ENCODE data around the gene DNAAF9. TPM values are rescaled to one million over a fixed set of nuclear protein-coding genes. Genes with fewer than 3 reads are reported as not detected.
A peak's percentile ranks its signal among the peaks of the same experiment; 100 is the strongest.

DNAAF9 gene
- 7.6 and 7.7 TPM in 2 replicates for total RNA-seq
- total RNA-seq (2013): 2.4 TPM
- polyA plus RNA-seq: 2.6 and 2.7 TPM in 2 replicates
- 2.6 and 3.4 TPM in 2 replicates for polyA minus RNA-seq

GRCh38 chr20:3407040-3407770 lies at the start of gene DNAAF9:
DNAAF9 (minus strand) TSS chr20:3407669; CDS start chr20:3407557, 112 bp downstream.
- no peaks in the 10 kb centered on the region for H4K20me1 ChIP-seq (ENCODE audit: control insufficient read depth, insufficient read depth, low read length, poor library complexity, severe bottlenecking)
- H3K79me2 ChIP-seq (ENCODE audit: control insufficient read depth, insufficient read depth, low read length): no peaks in the 10 kb centered on the region
- Mint-ChIP-seq H3K9me3 (ENCODE audit: insufficient read depth) (no peaks in the 10 kb centered on the region), H3K27ac (peak within 1 kb of the TSS; percentile 97), H3K27me3 (peaks cover 4% of the 10 kb centered on the region), H3K4me3 (peak within 1 kb of the TSS; percentile 99), H3K4me1 (peaks cover 28% of the 10 kb centered on the region)
- TF ChIP-seq CTCF (IDR thresholded peaks at IDR 0.05): peak; percentile 44
- TF ChIP-seq EZH2 (IDR thresholded peaks at IDR 0.05; ENCODE audit: borderline replicate concordance, insufficient read depth, low read depth, low read length, poor library complexity, severe bottlenecking): no peak
- H3K4me3 ChIP-seq (ENCODE audit: control extremely low read depth in 1 of 5, extremely low read depth in 1 of 5, insufficient read depth in 1 of 5, low read depth in 2 of 5, low read length in 4 of 5): peak within 1 kb of the TSS; percentile 84 to 99 (median 95)
- H3K27me3 ChIP-seq (replicated peaks in 1 of 4; ENCODE audit: control extremely low read depth in 1 of 4, control insufficient read depth in 3 of 4, insufficient read depth in 4 of 4, low read length in 3 of 4): no peaks in the 10 kb centered on the region
- no peaks in the 10 kb centered on the region for H3K9me3 ChIP-seq (ENCODE audit: control extremely low read depth in 1 of 3, control insufficient read depth in 2 of 3, insufficient read depth in 1 of 3, low read length in 2 of 3)
- H2AFZ ChIP-seq (ENCODE audit: insufficient read depth, low read depth, low read length, poor library complexity, severe bottlenecking): peak within 1 kb of the TSS; percentile 87
- H3K4me1 ChIP-seq (ENCODE audit: control insufficient read depth in 2 of 2, insufficient read depth in 2 of 2, low read length in 2 of 2): peaks cover 13 to 19% of the 10 kb centered on the region in 2 donors
- CTCF ChIA-PET: interaction anchor here (1.0 kb wide), 1 partner anchor 63 kb away, joined by 3 read pairs; the partner anchor contains the start of gene ATRN
- intact Hi-C loops (cut with micrococcal nuclease): no loop called here
- peak within 1 kb of the TSS; percentile 80 for H3K9ac ChIP-seq (ENCODE audit: low read length)
- H3K36me3 ChIP-seq (replicated peaks in 1 of 2; ENCODE audit: control extremely low read depth in 1 of 2, control insufficient read depth in 1 of 2, extremely low read depth in 1 of 2, insufficient read depth in 2 of 2, low read length in 1 of 2): no peaks in the 10 kb centered on the region
- H3K27ac ChIP-seq (ENCODE audit: low read length in 2 of 2): peak within 1 kb of the TSS; percentile 4 to 48
- ATAC-seq (ENCODE audit: low read depth): peak; percentile 68
- peak within 1 kb of the TSS; percentile 94 for H3K4me2 ChIP-seq (replicated peaks; ENCODE audit: low read depth, low read length, poor library complexity, severe bottlenecking)
- DNase-seq: no peak
- WGBS (ENCODE audit: insufficient coverage): 1% methylated on average over 57 of the region's 71 CpGs
- POLR2A ChIA-PET: no interaction called here

DNA sequence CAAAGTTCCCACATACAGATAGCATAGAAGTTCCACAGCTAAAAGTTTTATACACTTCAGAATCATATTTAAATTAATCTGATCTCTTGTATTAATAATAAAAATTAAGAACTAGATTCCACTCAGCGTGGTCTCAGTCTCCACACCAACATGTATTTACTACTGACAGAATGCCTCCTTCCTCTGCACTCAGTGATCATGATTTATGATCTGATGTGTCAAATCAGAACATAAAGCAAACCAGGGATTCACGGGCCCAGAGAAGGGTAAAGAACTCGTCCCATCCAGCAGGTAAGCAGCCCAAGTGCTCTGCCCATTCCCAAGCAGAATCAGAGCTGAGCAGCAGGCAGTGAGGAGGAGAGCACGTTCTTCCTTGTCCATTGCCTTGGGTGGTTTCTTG lies 49.2 kb upstream of the DNAAF9 start:
- Mint-ChIP-seq H3K4me1 (no peaks in the 10 kb centered on the region), H3K4me3 (no peak overlapping the region), H3K9me3 (ENCODE audit: insufficient read depth) (no peaks in the 10 kb centered on the region), H3K27ac (no peak overlapping the region), H3K27me3 (peaks cover 32% of the 10 kb centered on the region)
- Histone ChIP-seq H3K4me3 (ENCODE audit: control extremely low read depth in 1 of 5, extremely low read depth in 1 of 5, insufficient read depth in 1 of 5, low read depth in 2 of 5, low read length in 4 of 5) (no peak overlapping the region), H2AFZ (ENCODE audit: insufficient read depth, low read depth, low read length, poor library complexity, severe bottlenecking) (no peak overlapping the region), H3K27me3 (replicated peaks in 1 of 4; ENCODE audit: control extremely low read depth in 1 of 4, control insufficient read depth in 3 of 4, insufficient read depth in 4 of 4, low read length in 3 of 4) (peaks cover 0 to 3% (median 0%) of the 10 kb centered on the region in 4 experiments), H3K36me3 (replicated peaks in 1 of 2; ENCODE audit: control extremely low read depth in 1 of 2, control insufficient read depth in 1 of 2, extremely low read depth in 1 of 2, insufficient read depth in 2 of 2, low read length in 1 of 2) (no peaks in the 10 kb centered on the region), H3K4me2 (replicated peaks; ENCODE audit: low read depth, low read length, poor library complexity, severe bottlenecking) (no peak overlapping the region), H4K20me1 (ENCODE audit: control insufficient read depth, insufficient read depth, low read length, poor library complexity, severe bottlenecking) (no peaks in the 10 kb centered on the region), H3K9ac (ENCODE audit: low read length) (no peak overlapping the region), H3K79me2 (ENCODE audit: control insufficient read depth, insufficient read depth, low read length) (no peaks in the 10 kb centered on the region), H3K27ac (ENCODE audit: low read length in 2 of 2) (no peak overlapping the region), H3K9me3 (ENCODE audit: control extremely low read depth in 1 of 3, control insufficient read depth in 2 of 3, insufficient read depth in 1 of 3, low read length in 2 of 3) (no peaks in the 10 kb centered on the region), H3K4me1 (ENCODE audit: control insufficient read depth in 2 of 2, insufficient read depth in 2 of 2, low read length in 2 of 2) (no peaks in the 10 kb centered on the region)
- ChIA-PET POLR2A (no interaction called here), CTCF (no interaction called here)
- ATAC-seq (ENCODE audit: low read depth) (no peak), DNase-seq (no peak)
- TF ChIP-seq CTCF (IDR thresholded peaks at IDR 0.05): no peak
- TF ChIP-seq EZH2 (IDR thresholded peaks at IDR 0.05; ENCODE audit: borderline replicate concordance, insufficient read depth, low read depth, low read length, poor library complexity, severe bottlenecking): no peak
- intact Hi-C loops (cut with micrococcal nuclease): no loop called here
- WGBS (ENCODE audit: insufficient coverage): 68% methylated on average over 3 of the region's 4 CpGs

All from B cell (primary cell).